ENCODE data around the gene NR2F6.
A peak's percentile ranks its signal among the peaks of the same experiment; 100 is the strongest.

The NR2F6 gene

DNA sequence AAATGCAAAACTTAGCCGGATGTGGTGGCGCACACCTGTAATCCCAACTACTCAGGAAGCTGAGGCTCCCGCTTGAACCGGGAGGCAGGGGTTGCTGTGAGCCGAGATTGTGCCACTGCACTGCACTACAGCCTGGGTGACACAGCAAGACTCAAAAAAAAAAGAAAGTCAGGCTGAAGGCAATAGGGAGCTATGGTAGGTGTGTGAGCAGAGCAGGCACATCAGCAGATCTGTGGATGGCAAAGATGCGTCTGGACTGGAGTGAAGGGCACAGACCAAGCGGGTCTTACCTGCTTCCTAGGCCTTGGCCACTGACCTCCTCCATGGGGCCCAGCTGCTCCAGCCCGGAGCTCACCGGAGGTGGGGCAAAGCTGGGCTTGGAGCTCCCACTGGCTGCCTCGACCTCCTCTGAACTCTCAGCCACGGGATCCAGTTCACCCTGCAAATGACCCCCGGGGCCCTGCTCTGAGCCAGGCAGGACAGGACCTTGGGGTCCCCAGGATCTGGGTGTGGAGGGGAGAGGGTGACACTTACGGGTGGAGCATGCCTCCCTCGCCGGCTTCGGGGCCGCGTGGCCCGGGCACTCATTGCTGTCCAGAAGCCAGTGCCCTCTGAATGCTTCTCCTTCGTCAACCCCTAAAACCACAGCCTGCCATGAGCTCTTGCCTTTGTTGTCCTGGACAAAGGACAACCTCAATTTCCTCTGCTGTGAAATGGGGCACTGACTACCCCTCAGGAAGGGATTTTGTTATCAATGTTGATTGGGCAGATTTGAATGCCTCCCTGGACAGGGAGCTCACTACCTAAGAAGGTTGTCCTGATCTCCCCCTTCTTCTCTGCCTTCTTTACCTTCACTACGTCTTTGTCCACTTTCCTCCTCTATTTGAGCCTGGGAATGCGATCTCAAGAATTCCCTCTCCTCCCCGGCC is 18.3 kb upstream of the NR2F6 start:
- no peak for DNase-seq (ENCODE audit: low read depth)

DNA sequence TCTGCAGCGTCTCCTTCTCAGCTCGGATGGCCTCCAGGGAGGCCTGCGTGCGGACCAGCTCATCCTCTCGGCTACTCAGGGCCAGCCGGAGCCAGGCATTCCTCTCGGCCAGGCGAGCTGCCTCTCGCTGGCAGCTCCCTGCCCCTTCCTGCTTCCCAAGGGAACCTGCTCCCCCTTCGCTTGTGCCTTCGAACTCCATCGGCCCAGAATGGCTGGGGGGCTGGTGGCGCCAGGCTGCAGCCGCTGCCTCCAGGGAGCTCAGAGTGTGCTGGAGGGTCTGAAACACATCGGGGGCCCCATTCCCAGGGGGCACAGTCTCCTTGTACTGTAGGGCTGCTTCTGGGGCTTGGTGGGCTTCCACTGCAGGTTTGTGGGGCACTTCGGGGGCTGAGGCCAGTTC is 16.8 kb upstream of the NR2F6 start:
- no peak for DNase-seq (ENCODE audit: low read depth)

DNA sequence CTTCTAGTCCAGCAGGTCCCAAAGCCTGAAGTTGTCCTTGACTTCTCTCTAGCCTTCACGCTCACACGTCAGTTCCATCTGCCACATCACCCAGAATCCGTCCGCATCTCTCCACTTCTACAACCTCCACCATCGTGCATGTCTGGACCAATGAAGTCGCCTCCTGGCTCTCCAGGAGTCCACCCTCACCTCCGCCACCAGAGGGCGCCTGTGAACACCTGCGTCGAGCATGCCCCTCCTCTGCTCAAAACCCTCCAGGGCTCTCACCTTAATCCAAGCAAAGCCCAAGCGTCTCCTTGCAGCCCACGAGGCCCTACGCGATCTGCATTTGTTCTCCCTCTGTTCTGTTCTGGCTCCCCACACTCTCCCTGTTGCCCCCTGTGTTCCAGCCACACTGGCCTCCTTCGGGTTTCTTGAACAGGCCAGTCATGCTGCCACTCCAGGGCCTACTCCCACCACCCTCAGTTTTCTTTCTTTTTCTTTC is 15.2 kb upstream of the NR2F6 start:
- peak; percentile 85 for DNase-seq (ENCODE audit: low read depth)

DNA sequence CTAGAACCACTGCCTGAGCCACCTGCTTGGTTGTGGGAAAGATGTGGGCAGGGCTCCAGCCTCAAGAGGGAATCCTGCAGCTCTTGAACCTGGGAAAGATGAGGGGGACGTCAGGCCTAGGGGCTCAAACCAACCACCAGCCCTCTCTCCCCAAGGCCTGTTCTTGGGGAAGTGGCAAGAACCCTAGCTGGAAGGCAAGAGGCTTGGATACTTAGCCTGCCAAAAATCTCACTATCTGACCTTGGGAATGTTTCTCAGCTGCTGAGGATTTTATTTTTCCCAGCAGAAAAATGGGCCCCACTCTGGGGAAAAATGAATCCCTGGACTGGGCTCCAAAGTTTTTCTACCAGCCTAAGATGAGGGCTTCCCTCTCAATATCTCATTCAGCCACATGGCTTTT is 14.2 kb upstream of the NR2F6 start:
- DNase-seq (ENCODE audit: low read depth): no peak

DNA sequence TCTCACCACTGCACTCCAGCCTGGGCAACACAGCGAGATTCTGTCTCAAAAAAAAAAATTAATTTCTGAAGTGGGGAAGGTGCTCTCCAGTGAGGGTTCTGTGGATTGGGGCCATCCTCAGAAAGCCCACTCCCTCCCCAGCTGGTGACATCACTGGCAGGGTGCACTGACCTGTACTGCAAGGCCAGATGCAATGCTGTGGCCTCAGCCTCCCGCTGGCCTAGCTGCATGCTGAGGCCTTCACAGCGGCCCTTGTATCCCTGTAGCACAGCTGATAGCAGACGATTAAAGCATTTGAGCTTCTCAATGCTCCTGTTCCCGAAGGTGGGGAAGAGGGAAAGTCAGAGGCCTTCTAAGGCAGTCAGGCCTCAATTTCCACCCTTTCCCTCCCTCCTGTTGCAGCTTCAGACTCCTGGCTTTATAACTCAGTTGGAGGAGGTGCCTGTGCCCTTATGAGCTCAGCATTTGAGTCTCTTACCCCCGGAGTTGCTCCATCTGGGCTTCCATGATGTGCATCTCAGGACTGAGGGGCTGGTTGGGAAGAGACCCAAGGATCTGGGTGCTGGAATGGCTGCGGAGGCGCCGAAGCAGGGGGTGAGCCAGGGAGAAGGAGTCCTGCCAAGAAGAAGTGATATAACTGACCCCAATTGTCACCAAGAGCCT is 13.5 kb upstream of the NR2F6 start:
- no peak for DNase-seq (ENCODE audit: low read depth)

DNA sequence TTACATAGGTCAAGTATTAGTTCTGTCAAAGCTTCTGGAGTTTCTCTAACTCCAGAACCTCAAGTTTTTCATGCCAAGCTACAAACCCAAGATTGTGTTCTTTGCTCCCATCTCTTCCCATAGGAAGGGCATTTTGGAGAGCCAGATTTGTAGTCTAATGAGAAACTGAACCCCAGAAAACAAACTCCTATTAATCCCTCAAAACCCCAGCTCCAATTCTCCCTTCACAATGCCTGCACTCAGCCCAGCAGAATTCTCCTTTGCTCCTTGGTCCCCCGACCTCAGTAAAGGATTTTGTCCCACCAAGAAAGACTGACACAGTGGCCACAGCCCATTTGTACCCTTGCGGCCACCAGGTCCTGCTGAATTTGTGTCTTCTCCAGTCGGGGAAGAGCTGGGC is 10.4 kb upstream of the NR2F6 start:
- no peak for DNase-seq (ENCODE audit: low read depth)

DNA sequence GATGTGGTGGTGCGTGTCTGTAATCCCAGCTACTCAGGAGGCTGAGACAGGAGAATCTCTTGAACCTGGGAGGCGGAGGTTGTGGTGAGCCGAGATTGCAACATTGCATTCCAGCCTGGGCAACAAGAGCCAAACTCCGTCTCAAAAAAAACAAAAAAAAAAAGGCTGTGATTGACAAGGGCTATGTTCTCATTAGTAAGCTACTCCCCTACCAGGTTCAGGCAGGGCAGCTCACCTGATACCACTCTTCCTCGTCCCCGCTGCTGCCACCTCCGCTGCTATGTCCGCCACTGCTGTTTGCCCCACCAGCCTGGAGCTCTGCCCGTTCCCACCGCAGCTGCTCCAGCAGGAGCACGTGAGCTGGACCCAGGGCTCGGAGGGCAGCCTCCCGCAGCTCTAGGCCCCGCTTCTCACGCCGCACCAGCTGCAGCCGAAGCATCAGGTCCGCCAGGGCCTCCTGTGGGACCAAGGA is 9.5 kb upstream of the NR2F6 start:
- DNase-seq (ENCODE audit: low read depth): no peak

DNA sequence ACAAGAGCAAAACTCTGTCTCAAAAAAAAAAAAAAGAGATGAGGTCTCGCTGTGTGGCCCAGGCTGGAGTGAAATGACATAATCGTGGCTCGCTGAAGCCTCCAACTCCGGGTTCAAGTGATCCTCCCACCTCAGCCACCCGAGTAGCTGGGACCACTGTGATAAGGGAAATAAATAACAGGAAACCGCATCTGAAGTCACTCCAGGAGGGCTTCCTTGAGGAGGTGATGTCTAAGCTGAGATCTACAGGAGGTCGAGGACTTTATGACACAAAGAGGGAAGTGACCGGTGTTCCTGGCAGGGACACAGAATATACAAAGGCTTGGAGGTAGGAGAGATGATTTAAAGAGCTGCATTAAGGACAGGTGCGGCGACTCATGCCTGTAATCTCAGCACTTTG is 8.9 kb upstream of the NR2F6 start:
- no peak for DNase-seq (ENCODE audit: low read depth)

DNA sequence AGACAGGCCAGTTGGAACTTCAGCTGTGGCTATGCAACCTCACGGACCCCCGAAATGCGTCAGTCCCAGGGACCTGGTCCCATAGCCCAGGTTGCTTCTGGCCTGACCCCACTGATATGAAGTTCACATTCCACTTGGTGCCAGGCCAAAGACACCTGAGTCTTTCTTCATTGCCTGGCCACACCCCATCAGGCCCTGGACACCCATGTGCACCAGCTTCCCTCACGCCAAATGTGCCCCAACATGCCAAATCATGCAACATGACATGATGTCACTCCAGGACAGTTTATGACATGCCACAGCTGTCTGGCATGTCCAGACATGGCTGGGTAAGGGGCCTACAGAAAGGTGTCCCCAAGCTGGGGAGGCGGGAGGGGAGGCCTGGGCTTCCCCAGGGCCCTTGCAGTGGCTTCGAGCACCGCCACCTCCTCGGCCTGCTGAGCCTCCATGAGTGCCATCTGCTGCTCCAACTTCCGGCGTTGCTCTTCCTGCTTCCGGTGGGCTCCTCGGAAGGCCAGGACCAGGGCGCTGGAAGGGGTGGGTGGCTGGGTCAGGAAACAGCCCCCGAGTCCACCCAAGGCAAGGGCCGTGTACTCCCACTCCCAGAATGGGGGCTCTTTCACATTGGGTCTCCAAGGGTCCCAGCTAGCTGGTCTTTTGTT is 4.3 kb upstream of the NR2F6 start:
- no peak for DNase-seq (ENCODE audit: low read depth)

DNA sequence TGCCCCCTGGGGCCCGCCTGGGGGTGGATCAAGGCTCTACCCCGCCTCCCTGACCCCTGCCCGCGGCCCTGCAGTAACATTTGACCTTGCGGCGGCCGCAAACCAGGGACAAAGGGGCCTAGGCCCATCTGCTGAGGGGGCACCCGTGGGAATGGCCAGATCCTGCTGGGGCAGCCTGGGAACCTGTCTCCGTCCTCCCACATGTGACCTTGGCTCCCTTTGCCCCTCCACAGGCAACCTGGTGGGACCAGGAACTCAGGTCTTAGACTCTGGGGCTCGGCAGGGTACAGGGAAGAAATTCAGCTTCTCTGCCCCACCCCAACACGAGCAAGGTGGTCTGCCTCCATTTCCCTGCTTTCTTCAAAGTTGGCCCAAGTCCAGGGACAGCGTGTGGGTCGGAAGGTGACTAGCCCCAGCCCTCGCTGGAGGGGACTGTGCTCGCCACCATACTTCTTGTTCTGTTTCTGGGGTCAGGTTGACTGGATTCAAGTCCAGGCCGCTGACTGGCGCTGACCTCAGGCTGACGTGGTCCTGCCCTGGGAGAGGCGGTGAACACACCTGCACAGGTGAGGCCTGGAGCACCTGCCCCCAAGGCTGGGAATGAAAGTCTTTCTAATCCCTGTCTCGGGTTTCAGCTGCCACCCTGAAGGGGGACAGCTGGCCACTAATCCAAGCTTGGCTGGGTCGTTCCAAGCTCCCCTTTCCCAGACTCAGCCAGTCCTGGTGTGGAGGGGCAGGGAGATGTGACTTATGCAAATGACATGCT is 2.5 kb upstream of the NR2F6 start:
- no peak for DNase-seq (ENCODE audit: low read depth)

DNA sequence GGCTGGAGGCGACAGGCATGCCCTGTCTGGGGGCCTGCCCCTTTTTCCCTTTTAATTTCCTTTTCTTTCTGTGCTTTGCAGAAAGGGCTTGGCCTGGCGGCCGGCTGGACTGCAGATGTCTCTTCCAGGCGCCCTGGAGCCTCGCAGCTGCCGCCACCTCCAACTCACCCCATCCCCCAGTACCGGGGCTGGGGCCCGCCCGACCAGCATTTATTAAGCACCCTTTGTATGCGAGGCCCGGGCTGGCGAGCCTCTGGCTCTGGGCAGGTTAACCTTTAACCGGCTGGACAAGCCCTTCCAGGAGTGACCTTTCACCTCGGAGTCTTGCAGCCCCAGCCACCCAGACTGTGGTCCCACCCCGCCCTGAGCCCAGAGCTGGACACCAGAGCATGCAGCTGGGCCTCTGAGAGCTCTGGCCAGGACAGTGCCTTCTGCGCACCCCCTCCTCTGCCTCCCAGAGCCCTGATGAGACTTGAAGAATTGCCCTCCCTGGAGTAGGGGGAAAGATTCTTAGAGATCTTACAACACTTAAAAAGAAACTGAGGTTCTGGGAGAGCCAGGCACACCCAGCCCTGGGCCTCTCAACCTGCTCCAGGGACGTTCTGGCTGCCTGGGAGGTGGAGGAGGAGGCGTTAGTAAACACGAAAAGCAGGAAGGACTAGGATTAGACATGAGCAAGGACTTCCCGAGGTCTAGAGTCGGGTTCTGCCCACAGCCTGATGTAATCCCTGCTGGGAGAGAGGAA is 1.1 kb upstream of the NR2F6 start:
- peak; percentile 42 for DNase-seq (ENCODE audit: low read depth)

DNA sequence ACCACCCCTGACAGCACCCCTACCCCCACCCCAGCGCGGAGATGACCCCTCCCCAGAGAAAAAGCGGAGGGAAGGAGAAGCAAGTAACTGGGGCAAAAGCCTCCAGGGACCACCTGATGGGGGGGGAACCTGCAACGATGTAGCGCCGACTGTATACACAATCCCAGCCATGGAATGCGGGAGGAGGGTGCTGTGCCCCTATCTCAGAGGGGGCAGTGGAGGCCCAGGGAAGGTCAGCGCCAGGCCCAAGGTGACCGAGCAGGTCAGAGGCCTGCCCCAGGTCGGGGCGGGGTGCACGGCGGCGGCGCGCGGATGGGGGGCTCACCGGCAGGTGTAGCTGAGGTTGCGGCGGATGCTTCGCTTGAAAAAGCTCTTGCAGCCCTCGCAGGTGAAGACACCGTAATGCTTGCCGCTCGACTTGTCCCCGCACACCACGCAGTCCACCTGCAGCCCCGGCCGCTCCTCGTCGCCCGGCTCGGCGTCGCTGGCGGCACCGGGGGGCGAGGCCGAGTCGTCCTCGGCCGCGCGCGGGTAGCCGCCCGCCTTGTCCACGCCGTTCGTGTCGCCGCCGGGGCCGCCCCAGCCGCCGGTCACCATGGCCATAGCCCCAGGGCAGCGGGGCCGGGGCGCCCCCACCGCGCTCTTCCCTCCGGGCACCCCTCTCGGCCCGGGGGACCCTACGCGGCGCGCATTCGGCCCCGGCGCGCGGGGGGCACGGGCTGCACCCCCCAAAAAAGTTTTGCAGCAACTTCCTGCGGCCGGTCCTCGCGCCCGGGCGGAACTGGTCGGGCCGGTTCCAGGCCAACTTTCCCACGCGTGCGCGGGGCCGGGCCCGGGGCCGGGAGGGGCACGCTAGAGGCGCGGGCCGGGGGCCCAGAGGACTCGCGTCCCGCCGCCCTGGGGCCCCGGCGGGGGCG is 843 bp downstream of the NR2F6 start:
- peak; percentile 20 for DNase-seq (ENCODE audit: low read depth)

DNA sequence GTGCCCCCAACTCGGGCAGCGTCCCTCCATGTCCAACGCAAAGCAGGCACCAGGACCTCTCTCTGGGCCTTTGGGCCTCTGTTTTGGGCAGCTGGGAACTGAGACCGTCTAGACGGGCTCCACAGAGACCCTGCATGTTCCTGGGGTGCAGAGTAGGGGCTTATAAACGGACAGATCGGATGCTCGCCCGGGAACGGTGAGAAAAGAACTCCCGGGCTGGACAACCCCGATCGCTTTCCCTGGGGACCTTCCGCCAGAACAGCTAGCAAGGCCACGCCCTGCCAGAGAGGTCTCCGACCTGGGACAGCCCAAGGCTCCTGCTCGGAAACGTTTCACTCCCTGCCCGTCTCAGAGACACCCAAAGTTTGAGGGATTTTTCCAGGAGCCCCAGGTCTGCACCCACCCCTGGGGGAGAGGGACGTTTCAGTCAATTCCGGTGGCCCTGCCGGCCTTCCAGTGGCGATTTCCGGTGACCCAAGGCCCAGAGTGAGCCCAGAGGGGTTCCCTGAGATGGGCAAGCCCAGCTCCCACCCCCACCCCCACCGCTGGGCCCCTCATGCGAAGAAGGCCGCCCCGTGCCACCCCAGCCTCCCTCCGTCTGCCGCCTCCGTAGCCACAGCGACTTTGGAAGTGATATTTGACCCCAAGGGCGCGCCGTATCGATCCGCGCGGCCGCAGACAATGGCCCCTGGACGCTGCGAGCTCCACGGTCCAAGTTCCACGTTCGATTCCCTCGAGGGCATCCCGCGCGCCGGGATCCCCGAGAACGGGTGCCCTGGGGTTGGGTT is 1.7 kb downstream of the NR2F6 start:
- DNase-seq (ENCODE audit: low read depth): peak; percentile 69

DNA sequence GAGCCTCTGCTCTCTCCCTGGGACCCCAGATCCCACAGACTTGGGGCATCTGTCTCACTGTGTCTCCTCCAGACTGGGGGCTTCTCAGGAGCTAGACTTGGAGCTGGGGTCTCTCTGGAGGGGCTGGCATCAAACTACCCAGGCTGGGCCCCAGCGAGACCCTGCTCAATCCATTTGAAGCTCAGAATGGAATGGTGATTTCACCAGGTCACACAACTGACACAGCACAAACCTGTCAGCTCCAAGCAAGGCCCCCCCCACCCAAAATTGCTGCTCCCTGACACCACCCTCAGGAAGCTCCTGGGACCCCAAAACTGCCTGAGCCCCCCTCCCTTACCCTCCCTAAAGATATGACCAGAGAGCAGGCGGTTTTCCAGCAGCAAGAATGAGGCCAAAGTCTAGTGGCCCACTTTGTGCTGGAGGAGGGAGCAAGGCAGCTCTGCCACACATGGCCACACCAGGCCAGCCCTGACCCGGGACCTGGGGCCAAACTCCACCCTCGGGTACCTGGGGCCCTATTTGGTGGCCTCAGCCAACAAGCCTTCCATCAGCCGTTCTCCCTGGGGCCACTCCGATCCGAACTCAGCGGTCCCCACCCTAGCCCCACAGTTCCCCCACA is 2.4 kb downstream of the NR2F6 start:
- no peak for DNase-seq (ENCODE audit: low read depth)

DNA sequence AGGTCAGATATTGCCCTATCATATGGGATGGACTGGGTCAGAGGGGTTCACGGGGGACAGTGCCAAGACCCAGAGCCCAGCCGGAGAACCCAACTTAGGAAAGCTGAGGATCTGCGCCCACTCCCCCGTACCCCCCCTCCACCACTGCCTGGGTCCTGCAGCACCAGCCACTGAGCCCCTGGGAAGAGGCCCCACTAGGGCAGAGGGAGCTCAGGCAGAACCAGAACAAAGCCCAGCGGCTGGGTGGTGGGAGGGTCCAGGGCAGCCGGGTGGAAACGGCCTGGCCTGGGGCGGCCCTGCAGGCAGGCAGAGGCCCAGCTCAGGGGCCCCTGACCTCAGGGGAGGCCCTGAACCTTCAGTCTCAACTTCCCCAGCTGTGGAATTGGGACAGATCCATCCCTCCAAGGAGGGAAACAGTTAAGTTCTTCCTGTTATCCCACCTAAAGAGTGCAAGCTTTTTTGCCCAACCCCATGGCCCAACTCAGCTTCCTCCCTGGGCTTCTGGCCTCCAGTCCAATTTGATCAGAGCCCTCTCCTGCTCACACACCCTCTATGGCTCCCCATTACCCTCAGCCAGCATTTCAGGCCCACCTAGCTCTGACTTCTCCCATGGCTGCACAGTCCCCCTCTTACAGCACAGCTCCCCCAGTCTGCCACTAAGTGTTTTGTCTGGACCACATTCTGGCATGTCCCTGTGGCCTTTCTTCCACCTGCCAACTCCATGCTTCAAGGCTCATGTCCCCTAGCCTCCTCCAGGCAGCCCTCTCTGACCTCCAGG is 3.1 kb downstream of the NR2F6 start:
- no peak for DNase-seq (ENCODE audit: low read depth)

DNA sequence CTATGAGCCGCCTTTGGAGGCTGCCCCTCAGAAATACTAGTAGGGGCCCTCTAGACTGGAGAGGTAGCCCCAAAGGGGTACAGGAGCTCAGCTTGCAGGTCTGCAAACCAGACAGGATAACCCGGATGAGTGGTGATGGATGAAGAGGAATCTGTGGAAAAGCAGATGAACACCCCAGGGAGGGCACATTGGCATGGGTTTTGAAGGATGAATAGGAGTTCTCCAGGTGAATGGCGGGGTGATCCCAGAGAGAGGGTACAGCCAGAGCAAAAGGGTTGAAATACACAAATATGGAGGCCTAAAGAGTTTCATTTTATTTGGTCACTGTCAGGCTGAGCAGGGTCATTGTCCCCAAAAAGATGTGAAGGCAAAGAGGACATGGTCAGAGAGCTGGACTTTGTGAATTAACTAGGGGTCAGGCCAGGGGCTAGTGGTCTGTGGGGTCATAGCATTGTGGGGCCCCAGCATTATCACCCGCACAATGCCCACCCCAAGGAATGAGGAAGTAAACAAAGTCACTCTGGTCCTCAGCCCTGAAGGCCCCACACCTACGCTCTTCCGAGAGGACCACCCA is 4.8 kb downstream of the NR2F6 start:
- no peak for DNase-seq (ENCODE audit: low read depth)

DNA sequence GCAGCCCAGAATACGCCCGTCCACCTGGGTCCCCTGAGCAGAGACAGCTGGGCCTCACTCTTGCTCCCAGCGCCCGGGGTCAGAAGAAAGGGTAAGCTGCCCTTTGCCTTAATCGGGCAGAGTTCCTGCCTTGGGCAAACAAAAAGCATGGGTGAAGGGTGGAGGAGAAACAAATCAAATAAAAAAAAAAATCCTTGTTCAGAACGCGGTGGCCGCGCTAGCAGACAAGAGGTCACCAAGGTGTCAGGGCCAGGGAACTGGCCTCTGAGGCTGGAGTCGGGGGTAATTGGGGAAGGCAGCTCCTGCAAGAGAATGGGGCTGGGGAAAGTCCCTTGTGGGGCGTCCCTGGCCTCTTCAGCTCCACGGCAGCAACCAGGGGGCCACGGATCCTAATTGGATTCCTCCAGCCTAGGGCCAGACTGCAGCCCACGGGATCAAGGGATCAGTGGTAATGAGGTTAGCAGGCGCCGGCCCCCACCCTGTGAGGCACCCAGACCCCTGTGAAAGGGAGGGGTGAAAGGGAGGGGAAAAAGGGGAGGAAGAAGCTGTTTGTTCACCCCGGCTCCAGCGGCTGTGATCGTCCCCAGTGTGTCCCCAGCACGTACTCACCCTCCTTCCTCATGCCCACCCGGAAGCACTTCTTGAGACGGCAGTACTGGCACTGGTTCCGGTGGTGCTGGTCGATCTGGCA is 5.5 kb downstream of the NR2F6 start:
- no peak for DNase-seq (ENCODE audit: low read depth)
